HG02973 (cell line): ENCODE measurements around the gene CEP20.
"Not testable (repeated sequence)": the region's sequence is repeated elsewhere in the genome, so short reads cannot be mapped to it uniquely, and the experiment has no call there.

ENCODE experiments used
- ATAC-seq: cut with Tn5 transposase; IDR thresholded peaks from one replicate; pipeline ENCODE4 v1.9.1; 2021; ENCODE audit warnings: moderate library complexity; ENCODE audit not compliant: unreplicated experiment

CEP20 gene

DNA sequence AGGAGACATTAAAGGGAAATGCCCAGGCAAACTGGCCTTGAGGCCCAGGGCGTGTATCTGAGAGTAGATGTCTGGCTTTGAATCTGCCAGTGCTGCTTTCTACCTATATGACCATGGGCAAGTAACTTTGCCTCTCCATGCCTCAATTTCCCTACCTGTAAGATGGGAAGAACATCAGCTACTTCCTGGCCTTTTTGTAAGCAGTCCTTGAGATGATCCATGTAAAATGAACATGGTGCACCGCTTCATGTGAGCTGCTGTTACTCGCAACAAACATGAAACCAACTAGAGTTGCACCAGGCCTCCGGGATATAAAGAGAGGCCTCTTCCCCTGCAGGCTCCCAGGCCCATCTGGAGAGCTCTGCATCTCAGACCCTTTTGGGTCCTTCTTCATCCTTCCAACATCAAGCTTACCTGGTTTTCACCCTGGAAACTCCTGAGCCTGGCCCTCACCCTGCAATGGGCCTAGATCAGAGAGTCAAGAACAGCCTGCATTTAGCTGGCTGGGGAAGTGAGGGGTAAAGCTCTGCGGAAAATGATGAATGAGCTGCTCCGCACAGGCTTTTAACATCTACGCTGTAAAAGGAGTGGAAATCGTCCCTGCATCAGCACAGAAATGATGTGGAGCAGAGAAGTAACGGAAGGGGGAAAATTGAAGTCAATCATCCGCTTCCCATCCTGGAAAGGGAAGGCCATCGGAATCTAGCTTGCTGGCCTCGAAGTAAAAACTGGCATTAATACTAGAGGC lies 29.3 kb downstream of the CEP20 start:
- ATAC-seq = no peak

DNA sequence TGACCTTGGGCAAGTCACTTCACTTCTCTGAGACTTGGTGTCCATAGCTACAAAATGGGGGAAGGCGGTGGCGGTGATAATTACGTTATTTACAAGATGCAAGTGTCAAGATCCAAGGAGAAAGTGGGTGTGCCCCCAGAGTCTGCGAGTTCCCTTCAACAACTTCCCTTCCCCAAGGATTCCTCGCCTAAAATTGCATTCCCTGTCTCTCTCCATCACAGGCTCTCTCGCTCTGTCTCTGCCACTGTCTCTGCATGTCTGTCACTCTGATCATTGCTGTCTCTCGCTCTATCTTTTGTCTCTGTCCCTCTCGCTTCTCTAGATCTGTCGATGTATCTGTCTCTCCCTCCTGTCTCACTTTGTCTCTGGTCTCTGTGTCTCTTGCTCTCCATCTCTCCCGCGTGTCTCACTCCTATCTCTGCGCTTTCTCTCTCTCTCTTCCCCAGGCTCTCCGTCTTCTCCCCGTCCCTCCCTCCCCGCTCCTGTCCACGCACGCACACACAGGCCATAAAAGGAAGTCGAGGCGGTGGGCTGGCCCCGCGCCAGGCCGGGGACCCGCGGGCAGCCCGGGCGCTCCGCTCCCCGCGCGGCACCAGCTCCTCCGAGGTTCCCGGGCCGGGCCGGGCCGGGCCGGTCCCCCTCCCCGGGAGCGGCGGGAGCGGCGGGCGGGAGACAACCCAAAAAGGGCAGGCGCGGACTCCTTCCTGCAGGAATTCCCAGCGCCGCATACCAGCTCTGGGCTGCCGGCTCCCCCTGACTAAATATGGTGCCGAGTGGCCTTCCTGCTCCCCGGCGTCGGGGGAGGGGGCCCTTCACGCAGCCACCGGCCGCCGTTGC lies 30.5 kb downstream of the CEP20 start:
- no peak for ATAC-seq

DNA sequence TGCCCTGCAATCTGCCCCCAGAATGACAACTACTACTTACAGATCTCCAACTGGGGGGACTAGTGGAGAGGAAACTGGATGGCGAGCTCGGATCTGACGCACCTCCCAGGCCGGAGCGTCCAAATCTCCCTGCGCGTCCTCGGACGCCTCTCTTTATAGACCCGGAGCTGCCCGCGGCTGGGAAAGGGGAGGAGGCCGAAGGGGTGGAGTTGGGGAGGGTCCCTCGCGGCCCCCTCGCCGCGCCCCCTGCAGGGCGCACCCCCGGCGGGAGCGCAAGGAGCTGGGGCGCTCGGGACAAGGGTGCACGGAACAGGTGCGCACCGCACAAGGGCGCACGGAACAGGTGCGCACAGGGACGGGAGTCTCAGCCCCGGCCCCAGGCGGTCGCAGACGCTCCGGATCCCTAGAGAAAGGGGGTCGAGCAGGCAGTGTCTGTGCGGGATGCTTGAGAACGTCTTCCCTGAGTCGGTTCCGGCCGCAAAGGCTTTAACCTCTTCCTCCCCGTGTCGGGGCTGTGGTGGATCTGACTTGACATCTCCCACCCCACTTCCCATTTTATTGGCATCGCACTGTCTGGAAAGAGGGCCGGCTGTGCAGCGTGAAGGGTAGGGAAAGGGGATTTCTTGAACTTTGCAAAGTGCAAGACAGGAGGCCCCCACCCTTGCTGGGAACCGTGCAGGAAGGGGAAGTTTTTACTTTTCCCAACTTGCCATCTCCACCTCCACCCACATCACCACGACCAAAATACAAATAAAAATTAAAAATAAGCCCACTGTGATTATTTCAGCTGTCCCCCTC lies 31.3 kb downstream of the CEP20 start, which contains the start of gene MYH11:
MYH11 (minus strand) TSS at position 128 of the 798 bp plus-strand sequence. CDS start 18,776 bp downstream, outside the sequence.
- ATAC-seq = no peak

DNA sequence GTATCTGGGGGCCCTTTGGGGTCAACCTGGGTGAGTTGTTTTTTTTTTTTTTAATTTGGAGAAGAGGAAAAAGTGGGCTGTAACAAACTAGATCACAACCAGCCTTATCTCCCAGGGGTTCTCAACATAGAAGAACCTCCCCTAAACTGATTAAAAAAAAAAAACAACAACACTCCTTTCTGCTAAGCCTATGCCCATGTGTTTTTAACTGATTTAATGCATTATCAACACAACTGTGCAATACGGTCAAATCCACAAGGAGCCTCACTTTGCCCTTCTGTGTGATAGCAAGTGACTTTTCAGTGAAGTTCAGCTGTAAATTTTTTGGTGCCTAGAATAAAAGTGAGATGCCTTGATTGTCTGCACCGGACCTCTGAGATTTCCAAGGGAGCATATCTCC lies 32.2 kb downstream of the CEP20 start:
- no peak for ATAC-seq

DNA sequence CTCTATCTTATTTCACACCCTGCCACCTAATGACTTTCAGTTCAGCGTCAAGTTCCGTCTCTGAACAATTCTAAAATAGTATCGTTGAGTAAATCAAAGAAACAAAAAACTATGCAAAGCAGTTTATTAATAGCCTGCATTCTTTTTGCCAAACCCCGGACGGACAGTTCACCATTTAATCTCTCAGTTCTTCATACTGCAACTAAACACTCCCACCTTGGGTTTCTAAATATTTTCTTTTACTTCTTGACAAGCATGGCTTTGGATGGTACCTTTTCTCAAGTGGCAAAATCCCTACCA lies 32.7 kb downstream of the CEP20 start:
- peak; percentile 71 for ATAC-seq

DNA sequence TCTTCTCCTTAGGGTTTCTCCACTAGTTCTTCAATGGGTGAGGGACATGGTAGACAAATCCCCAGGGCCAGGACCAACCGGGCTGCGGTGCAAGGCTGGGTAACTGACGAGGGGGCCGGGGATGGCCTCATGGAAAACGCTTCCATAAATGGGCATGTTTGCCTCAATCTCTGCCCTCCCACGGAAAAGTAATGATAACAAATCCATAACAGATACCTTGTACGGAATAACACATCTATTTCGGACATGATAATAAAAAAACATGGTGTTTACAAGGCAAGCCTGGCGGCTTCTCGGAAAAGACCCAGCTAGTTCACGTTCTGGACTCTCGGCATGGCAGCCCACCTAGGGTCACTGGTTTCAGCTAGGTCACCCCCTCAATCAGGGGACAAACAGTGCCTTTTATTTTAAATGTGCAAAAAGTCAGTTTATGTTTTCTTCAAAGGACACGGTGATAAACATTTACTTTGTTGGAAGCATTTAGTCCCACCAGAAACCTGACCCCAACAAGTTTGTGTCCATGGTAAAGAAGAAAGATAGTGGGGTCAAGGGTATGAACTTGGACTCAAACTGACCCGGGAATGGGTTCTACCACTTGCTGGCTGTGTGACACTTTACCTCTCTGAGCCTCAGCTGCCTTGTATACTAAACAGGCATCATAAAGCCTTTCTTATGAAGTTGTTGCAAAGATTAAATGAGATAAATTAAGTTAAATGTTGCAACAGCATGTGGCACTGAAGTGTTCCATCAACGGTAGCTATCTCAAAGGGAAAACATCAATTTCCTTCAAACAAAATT lies 33.3 kb downstream of the CEP20 start:
- ATAC-seq = no peak

DNA sequence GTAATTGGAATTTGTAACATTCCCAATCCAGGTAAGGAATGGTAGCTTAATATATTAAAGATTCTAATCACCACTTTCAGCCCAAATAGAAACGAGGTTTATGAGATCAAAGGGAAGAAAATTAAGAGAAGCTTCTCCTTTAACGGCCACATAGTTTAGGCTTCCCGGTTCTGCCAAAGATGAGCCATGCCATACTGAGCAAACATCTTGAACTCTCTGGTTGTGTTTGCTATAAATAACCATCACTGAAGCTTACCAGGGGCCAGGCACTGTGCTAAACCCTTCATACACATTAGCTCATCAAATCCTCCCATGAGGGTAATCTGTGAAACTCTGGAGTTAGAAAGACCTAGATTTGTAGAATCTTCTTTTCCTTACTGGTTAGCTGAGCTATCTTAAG lies 34.3 kb downstream of the CEP20 start:
- no peak for ATAC-seq

DNA sequence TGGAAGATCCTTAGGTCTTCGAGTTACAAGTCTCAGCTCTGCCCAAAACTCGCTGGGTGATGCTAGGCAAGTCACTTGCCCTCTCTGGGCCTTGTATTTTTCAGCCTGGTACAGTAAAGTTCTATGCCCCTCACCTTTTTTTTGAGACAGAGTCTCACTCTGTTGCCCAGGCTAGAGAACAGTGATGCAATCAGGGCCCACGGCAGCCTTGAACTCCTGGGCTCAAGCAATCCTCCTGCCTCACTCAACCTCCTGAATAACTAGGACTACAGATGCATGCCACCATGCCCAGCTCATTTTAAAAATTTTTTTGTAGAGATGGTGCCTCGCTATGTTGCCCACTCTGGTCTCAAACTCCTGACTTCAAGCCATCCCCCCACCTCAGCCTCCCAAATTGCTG lies 35.4 kb downstream of the CEP20 start:
- no peak for ATAC-seq

DNA sequence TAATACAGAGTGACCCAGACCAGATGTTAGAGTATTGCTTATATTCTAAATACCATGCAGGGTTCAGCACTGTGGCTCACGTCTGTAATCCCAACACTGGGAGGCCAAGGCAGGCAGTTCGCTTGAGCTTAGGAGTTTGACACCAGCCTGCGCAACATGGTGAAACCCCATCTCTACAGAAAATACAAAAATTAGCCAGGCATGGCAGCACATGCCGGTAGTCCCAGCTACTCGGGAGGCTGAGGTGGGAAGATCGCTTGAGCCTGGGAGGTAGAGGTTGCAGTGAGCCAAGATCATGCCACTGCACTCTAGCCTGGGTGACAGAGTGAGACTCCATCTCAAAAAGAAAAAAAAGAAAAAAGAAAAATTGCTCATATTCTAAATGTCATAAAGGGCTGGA lies 37.8 kb downstream of the CEP20 start:
- not testable (repeated sequence) for ATAC-seq

DNA sequence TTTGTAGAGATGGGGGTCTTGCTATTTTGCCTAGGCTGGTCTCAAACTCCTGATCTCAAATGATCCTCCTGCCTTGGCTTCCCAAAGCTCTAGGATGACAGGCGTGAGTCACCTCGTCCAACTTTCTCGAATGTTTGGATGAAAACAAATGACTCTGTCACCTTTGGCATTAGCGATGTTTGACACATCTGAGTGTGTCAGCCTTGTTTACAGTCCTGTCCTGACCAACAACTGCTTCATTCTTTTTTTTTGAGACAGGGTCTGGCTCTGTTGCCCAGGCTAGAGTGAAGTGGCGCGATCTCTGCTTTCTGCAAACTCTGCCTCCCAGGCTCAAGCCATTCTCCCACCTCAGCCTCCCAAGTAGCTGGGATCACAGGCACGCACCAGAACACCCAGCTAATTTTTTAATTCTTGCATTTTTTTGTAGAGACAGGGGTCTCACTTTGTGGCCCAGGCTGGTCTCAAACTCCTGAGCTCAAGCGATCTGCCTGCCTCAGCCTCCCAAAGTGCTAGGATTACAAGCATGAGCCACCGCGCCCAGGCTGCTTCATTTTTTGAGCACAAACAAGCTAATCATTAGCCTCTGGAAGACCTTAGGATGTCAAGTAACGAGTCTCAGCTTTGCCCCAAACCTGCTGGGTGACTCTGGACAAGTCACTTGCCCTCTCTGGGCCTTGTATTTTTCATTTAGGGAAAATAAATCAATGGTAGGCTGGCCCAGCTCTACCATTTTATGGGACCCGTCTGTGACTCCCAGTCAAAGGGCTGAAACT lies 39.0 kb downstream of the CEP20 start:
- ATAC-seq = no peak

DNA sequence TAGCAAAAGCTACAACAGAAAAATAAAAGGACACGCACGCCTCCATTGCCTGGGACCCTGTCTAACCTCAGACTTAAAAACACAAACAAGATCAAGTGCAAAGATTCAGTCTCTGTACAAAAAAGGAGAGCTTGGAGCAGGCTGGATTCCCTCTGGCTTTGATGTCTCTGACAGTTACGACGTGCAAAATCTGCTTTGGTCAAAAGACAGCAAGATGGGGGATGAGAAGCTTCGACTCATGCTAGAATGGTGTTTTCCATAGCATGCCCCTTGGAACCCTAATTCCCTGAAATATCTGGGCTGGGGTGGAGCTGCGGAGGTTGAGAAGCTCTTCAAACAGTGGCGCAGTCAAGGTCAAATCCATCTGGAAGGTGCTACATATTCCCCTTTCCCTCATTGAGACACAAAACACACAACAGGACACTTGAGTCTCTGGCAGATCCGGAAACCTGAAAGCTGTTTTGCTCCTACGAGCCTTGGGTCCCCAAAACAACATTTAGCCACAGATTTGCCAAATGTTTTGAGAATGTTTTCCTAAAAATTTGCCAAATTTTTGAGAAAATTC lies 40.7 kb downstream of the CEP20 start:
- no peak for ATAC-seq

DNA sequence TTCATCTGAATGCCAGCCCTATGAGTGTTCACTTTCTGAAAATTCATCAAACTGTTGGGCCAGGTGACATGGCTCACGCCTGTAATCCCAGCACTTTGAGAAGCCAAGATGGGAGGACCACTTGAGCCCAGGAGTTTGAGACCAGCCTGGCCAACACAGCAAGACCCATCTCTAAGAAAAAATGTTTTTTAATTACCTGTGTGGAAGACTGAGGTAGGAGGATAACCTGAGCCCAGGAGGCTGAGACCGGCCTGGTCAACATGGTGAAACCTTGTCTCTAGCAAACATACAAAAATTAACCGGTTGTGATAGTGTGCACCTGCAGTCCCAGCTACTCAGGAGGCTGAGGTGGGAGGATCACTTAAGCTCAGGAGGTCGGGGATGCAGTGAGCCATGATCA lies 41.9 kb downstream of the CEP20 start:
- ATAC-seq = no peak

DNA sequence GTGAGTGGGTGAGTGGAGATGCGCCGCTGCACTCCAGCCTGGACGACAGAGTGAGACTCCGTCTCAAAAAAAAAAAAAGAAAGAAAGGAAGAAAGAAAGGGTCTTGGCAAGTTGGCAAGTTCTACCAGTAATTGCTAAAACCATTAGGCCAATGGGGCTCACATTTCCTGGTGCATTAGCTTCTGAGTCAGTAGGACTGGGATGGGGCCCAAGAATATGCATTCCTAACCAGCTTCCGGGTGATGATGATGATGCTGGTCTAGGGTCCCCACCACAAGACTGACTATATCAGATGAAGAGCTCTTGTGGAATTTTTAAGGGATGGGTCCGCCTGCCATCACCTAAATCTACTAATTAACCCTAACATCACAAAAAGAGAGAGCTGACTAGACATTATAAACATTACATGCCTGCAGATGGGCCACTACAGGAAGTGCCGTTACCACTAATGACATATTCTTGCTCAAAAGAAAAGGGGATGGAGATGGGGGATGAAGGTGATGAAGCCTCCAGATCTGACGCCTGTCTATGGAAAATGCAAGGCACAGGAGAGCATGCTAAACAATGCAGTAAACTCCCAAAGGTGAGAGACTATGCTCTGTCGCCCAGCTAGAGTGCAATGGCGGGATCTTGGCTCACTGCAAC lies 44.6 kb downstream of the CEP20 start:
- ATAC-seq = no peak

DNA sequence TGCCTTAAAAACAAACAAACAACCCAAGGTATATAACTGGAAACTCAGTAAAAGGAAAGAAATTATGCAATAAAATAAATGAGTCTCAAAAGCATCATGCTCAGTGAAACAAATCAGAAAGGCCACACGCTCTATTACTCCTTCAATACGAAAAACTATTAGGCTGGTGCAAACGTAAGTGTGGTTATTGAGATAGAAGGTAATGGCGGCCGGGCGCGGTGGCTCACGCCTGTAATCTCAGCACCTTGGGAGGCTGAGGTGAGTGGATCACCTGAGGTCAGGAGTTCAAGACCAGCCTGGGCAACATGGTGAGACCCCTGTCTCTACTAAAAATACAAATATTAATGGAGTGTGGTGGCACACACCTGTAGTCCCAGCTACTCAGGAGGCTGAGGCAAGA lies 49.2 kb downstream of the CEP20 start:
- ATAC-seq = not testable (repeated sequence)

DNA sequence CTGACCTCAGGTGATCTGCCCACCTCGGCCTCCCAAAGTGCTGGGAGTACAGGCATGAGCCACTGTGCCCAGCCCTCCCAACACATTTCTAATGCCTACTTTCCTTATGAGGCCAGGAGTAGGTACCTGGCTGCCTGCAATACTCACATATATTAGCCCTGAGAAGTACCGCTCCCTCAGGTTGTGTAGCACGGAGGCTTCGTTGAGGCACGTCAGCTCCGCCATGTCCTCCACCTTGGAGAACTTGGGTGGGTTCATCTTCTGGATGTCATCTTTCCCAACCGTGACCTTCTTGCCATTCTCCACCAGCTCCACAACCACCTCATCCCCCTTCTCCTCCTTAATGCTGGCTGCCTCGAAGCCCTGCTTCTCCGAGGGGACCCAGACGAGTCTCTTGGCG lies 50.6 kb downstream of the CEP20 start:
- no peak for ATAC-seq

DNA sequence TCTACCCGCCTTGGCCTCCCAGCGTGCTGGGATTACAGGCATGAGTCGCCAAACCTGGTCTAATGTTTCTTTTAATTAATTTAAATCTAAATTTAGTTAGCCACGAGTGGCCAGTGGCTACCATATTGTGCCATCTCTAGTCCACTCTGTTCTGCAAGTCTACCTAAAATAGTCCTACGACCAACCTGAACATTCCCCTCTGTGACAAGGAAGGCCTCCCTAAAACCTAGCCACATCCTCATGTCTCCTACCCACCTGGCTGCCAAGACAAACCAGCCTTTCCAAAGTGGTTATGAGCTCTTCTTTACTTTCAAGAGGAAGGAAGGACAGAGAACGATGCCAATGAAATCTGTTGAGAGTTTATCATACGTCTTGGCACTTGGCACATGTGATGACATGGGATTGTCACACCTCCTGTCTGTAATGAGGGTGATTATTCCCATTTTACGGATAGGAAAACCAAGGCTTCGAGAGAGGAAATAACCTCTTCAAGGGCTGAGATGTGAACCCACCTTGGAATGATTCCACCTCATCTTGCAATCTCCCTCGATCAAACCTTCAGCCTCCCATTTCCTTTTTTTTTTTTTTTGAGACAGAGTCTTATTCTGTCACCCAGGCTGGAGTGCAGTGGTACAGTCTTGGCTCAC lies 51.3 kb downstream of the CEP20 start:
- no peak for ATAC-seq

DNA sequence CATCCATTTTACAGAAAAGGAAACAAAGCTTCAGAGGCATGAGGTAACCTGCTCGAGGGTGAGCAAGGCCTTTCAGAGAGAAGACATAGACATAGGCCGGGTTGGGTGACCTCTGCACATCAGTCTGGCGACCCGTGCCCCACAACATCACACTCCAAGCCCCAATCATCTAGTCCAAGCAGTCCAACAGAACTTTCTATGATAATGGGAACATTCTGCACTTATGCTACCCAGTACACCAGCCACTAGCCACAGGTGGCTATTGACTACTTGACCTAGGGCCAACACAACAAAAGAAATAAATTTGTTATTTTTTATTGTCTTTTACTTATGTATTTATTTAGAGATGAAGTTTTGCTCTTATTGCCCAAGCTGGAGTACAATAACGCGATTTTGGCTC lies 52.3 kb downstream of the CEP20 start:
- ATAC-seq = no peak

DNA sequence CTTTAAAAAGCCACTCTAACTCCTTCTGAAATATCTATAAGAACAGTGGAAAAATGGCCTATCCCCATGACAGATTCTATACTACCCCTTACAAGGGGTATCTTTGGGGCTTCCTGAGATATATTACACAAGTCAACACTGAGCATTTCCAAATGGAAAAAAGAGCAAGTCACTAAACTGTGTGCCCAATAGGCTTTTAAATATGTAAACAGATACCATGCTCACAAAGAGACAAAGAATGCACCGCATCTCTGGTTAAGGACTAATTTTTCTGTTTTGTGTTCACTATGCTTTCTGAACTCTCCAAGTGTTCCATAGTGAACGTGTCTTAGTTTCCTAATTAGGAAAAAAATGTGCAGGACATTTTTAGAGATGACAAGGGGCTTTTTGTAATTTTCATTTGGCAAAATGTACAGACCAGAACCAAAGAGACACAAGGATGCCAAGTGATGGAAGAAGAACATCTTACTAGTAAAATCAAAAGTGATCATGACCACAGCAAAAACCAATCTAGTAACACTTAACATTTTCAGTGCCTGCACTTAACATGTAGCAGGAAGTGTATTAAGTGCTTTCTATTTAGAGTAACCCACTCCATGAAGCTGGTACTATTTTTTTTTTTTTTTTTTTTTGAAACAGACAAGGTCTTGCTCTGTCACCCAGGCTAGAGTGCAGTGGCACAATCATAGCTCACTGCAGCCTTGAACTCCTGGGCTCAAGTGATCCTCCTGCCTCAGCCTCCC lies 53.1 kb downstream of the CEP20 start:
- ATAC-seq = no peak
